ENCODE results near the gene MET. TPM values are rescaled to one million over a fixed set of nuclear protein-coding genes. Genes with fewer than 3 reads are reported as not detected.

Gene MET
- total RNA-seq, 1 experiment from 2014 or later, result 5.0 TPM

DNA sequence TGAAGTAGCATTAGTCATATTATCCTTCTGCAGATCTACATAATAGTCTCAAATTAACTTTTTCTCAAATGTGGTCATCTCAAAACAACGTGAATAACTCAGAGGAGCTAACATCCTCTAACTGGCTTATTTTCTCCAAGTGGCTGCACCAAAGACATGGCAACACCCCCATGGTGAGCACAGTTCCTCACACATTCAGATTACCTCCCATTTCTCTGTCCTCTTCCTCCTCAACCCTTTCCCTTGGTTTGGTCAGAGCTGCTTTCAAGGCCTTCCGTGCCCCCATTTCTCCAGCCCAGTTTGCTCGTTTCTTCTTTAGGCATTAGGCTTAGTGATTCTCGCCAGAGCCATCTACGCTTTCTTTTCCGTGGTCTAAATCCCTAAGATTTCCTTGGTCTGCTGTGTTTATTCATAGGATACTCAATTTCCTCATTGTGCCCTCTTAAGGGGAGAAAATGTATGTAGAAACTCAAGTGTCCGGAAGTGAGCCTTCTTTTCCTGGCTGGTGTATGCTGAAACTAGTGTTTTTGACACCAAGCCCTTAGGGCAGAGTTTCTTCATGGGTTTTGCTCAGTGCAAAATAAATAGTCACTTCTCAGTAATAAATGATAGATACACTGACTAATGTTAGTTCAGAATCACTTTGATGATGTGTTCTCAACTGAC is 2.6 kb downstream of the MET start:
- H2AK5ac ChIP-seq (ENCODE audit: insufficient read length, low read length), result no peak overlapping the region
- Mint-ChIP-seq H3K36me3 (ENCODE audit: insufficient read depth in 1 of 3, low read depth in 3 of 3) (no peaks in the 10 kb centered on the region), H3K9me3 (no peaks in the 10 kb centered on the region), H3K27me3 (ENCODE audit: low read depth) (peaks cover 31% of the 10 kb centered on the region), H3K27ac (peak overlapping the region in 1 of 3 experiments; percentile 46; a peak in 2 of 7 replicates), H3K4me3 (peak overlapping the region in 1 of 2 experiments; percentile 35; a peak in 1 of 5 replicates), H3K4me1 (peaks cover 25 to 27% of the 10 kb centered on the region in 2 experiments)
- no peak overlapping the region for H3K18ac ChIP-seq (ENCODE audit: insufficient read length, low read depth, low read length)
- H3K27ac ChIP-seq (ENCODE audit: insufficient read length, low read depth, low read length), result no peak overlapping the region
- no peak overlapping the region for H3T11ph ChIP-seq (ENCODE audit: low read length)
- no peaks in the 10 kb centered on the region for H3K79me2 ChIP-seq (ENCODE audit: insufficient read depth, low read length)
- no peak overlapping the region for H2BK12ac ChIP-seq (ENCODE audit: insufficient read length, low read depth, low read length)
- H2BK20ac ChIP-seq (ENCODE audit: low read depth, low read length, poor library complexity, severe bottlenecking), result no peak overlapping the region
- TF ChIP-seq, protein P1, sequence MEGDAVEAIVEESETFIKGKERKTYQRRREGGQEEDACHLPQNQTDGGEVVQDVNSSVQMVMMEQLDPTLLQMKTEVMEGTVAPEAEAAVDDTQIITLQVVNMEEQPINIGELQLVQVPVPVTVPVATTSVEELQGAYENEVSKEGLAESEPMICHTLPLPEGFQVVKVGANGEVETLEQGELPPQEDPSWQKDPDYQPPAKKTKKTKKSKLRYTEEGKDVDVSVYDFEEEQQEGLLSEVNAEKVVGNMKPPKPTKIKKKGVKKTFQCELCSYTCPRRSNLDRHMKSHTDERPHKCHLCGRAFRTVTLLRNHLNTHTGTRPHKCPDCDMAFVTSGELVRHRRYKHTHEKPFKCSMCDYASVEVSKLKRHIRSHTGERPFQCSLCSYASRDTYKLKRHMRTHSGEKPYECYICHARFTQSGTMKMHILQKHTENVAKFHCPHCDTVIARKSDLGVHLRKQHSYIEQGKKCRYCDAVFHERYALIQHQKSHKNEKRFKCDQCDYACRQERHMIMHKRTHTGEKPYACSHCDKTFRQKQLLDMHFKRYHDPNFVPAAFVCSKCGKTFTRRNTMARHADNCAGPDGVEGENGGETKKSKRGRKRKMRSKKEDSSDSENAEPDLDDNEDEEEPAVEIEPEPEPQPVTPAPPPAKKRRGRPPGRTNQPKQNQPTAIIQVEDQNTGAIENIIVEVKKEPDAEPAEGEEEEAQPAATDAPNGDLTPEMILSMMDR (conservative IDR thresholded peaks at IDR 0.05), result no peak
- H3K23ac ChIP-seq (ENCODE audit: insufficient read length, low read depth, low read length), result no peak overlapping the region
- H3K14ac ChIP-seq (ENCODE audit: insufficient read depth, low read length), result no peak overlapping the region
- no peaks in the 10 kb centered on the region for H3K79me1 ChIP-seq (ENCODE audit: insufficient read depth, low read depth, low read length, poor library complexity, severe bottlenecking)
- H3K56ac ChIP-seq (ENCODE audit: insufficient read length, low read depth, low read length), result no peak overlapping the region
- H4K5ac ChIP-seq (ENCODE audit: insufficient read length, low read depth, low read length), result no peak overlapping the region
- no peak overlapping the region for H3K4me2 ChIP-seq (ENCODE audit: insufficient read depth, insufficient read length, low read length)
- no peaks in the 10 kb centered on the region; the same call in 1 of the 2 replicates for H3K27me3 ChIP-seq (ENCODE audit: insufficient read depth, low read length)
- H2BK15ac ChIP-seq (ENCODE audit: low read depth, low read length), result no peak overlapping the region
- H4K20me1 ChIP-seq (ENCODE audit: control insufficient read depth, insufficient read depth, insufficient read length), result no peaks in the 10 kb centered on the region
- H3K9ac ChIP-seq (ENCODE audit: extremely low read depth, insufficient read length, low read length), result no peak overlapping the region
- no CpG with 5 or more reads among the region's 7 CpGs for WGBS (ENCODE audit: extremely low coverage, insufficient read length, low lambda C conversion rate)
- no peak overlapping the region for H2BK5ac ChIP-seq (ENCODE audit: insufficient read length, low read length)
- no peaks in the 10 kb centered on the region for H3K9me3 ChIP-seq (ENCODE audit: control insufficient read depth, low read depth, low read length)
- no peak overlapping the region for H3K4ac ChIP-seq (ENCODE audit: low read depth, low read length)
- no peaks in the 10 kb centered on the region for H3K4me1 ChIP-seq (ENCODE audit: insufficient read depth, low read length)
- peaks cover 13% of the 10 kb centered on the region for H3K23me2 ChIP-seq (ENCODE audit: insufficient read length, low read depth, low read length, poor library complexity, severe bottlenecking)
- H4K91ac ChIP-seq (ENCODE audit: insufficient read length, low read depth, low read length), result no peak overlapping the region
- H4K8ac ChIP-seq (replicated peaks; ENCODE audit: insufficient read length, low read depth, low read length), result no peak overlapping the region
- no peak overlapping the region for H2AFZ ChIP-seq (ENCODE audit: low read length)
- DNase-seq, result no peak
- no peak overlapping the region for H2BK120ac ChIP-seq (ENCODE audit: low read depth, low read length, poor library complexity, severe bottlenecking)

Measured in H9 (cell line).